Prostate gland (tissue), 2 donors: ENCODE results near the gene CNBD2.

Experiments used
- CTCF ChIP-seq, 4 experiments: fragments of 200-600 bp in 2 of 4; fragments of 450-650 bp in 2 of 4; sonication (generic) in 2 of 4; IDR thresholded peaks; 1 replicate in 3 of 4; 2 replicates in 1 of 4; pipeline ENCODE4 v1.5.1; 2016 to 2019; ENCODE audit warnings: antibody characterized with exemption in 4 of 4, mild to moderate bottlenecking in 2 of 4, moderate library complexity in 2 of 4
- POLR2A ChIP-seq: fragments of 450-650 bp; IDR thresholded peaks from one replicate; pipeline ENCODE4 v1.6.1; 2016; ENCODE audit warnings: antibody characterized with exemption, mild to moderate bottlenecking
- POLR2AphosphoS5 ChIP-seq: sonication (generic); formaldehyde crosslinking; IDR thresholded peaks from one replicate; pipeline ENCODE4 v1.6.1; 2017; ENCODE audit warnings: antibody characterized with exemption

- TF ChIP-seq CTCF (IDR thresholded peaks at IDR 0.05) = no peak
- TF ChIP-seq POLR2AphosphoS5 = peak; percentile 92
- TF ChIP-seq POLR2A = peak; percentile 95
Measured at GRCh38 chr20:36050436-36051317, 82.3 kb downstream of the CNBD2 start.
